RWPE2 (cell line): ENCODE results near the gene CTTNBP2.

Experiments
- ATAC-seq: fragments of 200-7000 bp; cut with Tn5 transposase; 3 replicates; pipeline ENCODE4 v1.9.1; 2021; ENCODE audit warnings: low read depth
- DNase-seq: peaks from one replicate; pipeline ENCODE4 v3.0.0-alpha.2; 2020; ENCODE audit warnings: low spot score
- H3K27ac ChIP-seq: fragments of 450-650 bp; 2 replicates; pipeline ENCODE4 v1.5.1; 2017; ENCODE audit warnings: mild to moderate bottlenecking; ENCODE audit not compliant: poor library complexity, severe bottlenecking
- H3K27me3 ChIP-seq: fragments of 250-450 bp; sonication (Bioruptor Pico); 2 replicates; pipeline ENCODE4 v1.5.1; 2021; ENCODE audit warnings: mild to moderate bottlenecking, moderate library complexity; ENCODE audit not compliant: insufficient read depth, poor library complexity, severe bottlenecking
- H3K36me3 ChIP-seq: fragments of 250-450 bp; sonication (Bioruptor Pico); 2 replicates; pipeline ENCODE4 v1.5.1; 2020; ENCODE audit warnings: low read depth, mild to moderate bottlenecking, moderate library complexity
- H3K4me1 ChIP-seq: fragments of 250-450 bp; sonication (Bioruptor Pico); 2 replicates; pipeline ENCODE4 v1.5.1; 2021; ENCODE audit warnings: mild to moderate bottlenecking, moderate library complexity; ENCODE audit not compliant: insufficient read depth, poor library complexity, severe bottlenecking
- H3K4me3 ChIP-seq: fragments of 250-450 bp; sonication (Bioruptor Pico); 2 replicates; pipeline ENCODE4 v1.5.1; 2021; ENCODE audit warnings: mild to moderate bottlenecking, moderate library complexity; ENCODE audit not compliant: severe bottlenecking
- H3K9me3 ChIP-seq: fragments of 250-450 bp; sonication (Bioruptor Pico); 2 replicates; pipeline ENCODE4 v1.5.1; 2021; ENCODE audit warnings: mild to moderate bottlenecking, moderate library complexity; ENCODE audit not compliant: severe bottlenecking
- CTCF ChIP-seq: fragments of 450-650 bp; IDR thresholded peaks from one replicate; pipeline ENCODE4 v1.5.1; 2017; ENCODE audit warnings: mild to moderate bottlenecking, moderate library complexity; ENCODE audit not compliant: poor library complexity, severe bottlenecking

Gene CTTNBP2

GRCh38 chr7:117876761-117877160 is 3.5 kb upstream of the CTTNBP2 start:
- Histone ChIP-seq H3K4me3 (no peak overlapping the region), H3K4me1 (peaks cover 4% of the 10 kb centered on the region), H3K27me3 (peaks cover 18% of the 10 kb centered on the region), H3K27ac (no peak overlapping the region), H3K9me3 (no peaks in the 10 kb centered on the region), H3K36me3 (no peaks in the 10 kb centered on the region)
- DNase-seq (no peak), ATAC-seq (no peak)
- TF ChIP-seq CTCF, result no peak

GRCh38 chr7:117875566-117875965 is 2.3 kb upstream of the CTTNBP2 start:
- ATAC-seq, result no peak
- Histone ChIP-seq H3K27me3 (peaks cover 25% of the 10 kb centered on the region), H3K27ac (no peak overlapping the region), H3K4me3 (no peak overlapping the region), H3K36me3 (no peaks in the 10 kb centered on the region), H3K4me1 (peaks cover 4% of the 10 kb centered on the region), H3K9me3 (no peaks in the 10 kb centered on the region)
- no peak for DNase-seq
- TF ChIP-seq CTCF, result no peak

GRCh38 chr7:117874191-117874700 is 1.0 kb upstream of the CTTNBP2 start:
- H3K27me3 ChIP-seq, result peaks cover 25% of the 10 kb centered on the region
- no peaks in the 10 kb centered on the region for H3K9me3 ChIP-seq
- no peak overlapping the region for H3K4me3 ChIP-seq
- H3K27ac ChIP-seq, result no peak overlapping the region
- no peak for ATAC-seq
- no peak for DNase-seq
- no peak for TF ChIP-seq CTCF
- H3K36me3 ChIP-seq, result no peaks in the 10 kb centered on the region
- peaks cover 4% of the 10 kb centered on the region for H3K4me1 ChIP-seq

GRCh38 chr7:117872561-117873309 is 506 bp downstream of the CTTNBP2 start:
- DNase-seq, result no peak
- peak; percentile 14 for TF ChIP-seq CTCF
- H3K36me3 ChIP-seq, result no peaks in the 10 kb centered on the region
- peak overlapping the region; percentile 53 for H3K4me3 ChIP-seq
- no peaks in the 10 kb centered on the region for H3K9me3 ChIP-seq
- peaks cover 4% of the 10 kb centered on the region for H3K4me1 ChIP-seq
- no peak overlapping the region for H3K27ac ChIP-seq
- H3K27me3 ChIP-seq, result peaks cover 25% of the 10 kb centered on the region
- peak; percentile 45 for ATAC-seq
